Mesodermal cell (in vitro differentiated cells): Measurements from ENCODE around the gene RNF11.

Experiments used
- H3K27ac ChIP-seq: 2 replicates; pipeline ENCODE4 v1.7.0; 2013; ENCODE audit warnings: mild to moderate bottlenecking, low read depth, low read length, moderate library complexity; ENCODE audit not compliant: severe bottlenecking
- H3K36me3 ChIP-seq: 2 replicates; pipeline ENCODE4 v1.7.1; 2013; ENCODE audit warnings: mild to moderate bottlenecking, low read length, moderate library complexity; ENCODE audit not compliant: control insufficient read depth, insufficient read depth
- H3K4me1 ChIP-seq: one replicate; pipeline ENCODE4 v1.7.1; 2013; ENCODE audit warnings: mild to moderate bottlenecking, low read length; ENCODE audit not compliant: insufficient read depth, control insufficient read depth, poor library complexity, severe bottlenecking
- H3K4me3 ChIP-seq: 2 replicates; pipeline ENCODE4 v1.7.0; 2013; ENCODE audit warnings: low read length, control low read depth, mild to moderate bottlenecking; ENCODE audit not compliant: insufficient read depth, poor library complexity, severe bottlenecking; ENCODE audit errors: extremely low read depth
- H3K9me3 ChIP-seq: 2 replicates; pipeline ENCODE4 v1.7.1; 2013; ENCODE audit warnings: mild to moderate bottlenecking, low read length, moderate library complexity; ENCODE audit not compliant: control insufficient read depth
- WGBS, 2 experiments: methylation state at CpG; one replicate each; pipeline ENCODE4 v1.1.5; 2013; ENCODE audit warnings: missing lambda C conversion rate in 2 of 2; ENCODE audit not compliant: insufficient coverage in 2 of 2; 5-methylcytosine and 5-hydroxymethylcytosine counted together

The RNF11 gene

GRCh38 chr1:51303315-51303714 is 67.2 kb downstream of the RNF11 start:
- Histone ChIP-seq H3K27ac (no peak overlapping the region), H3K36me3 (no peaks in the 10 kb centered on the region), H3K4me1 (peaks cover 2% of the 10 kb centered on the region), H3K9me3 (no peaks in the 10 kb centered on the region), H3K4me3 (no peak overlapping the region)
- 92% methylated on average over 2 of the region's 6 CpGs; no CpG with 5 or more reads in 1 of the 2 experiments for WGBS, 2 experiments

GRCh38 chr1:51303751-51304251 is 67.7 kb downstream of the RNF11 start:
- H3K4me3 ChIP-seq = no peak overlapping the region
- H3K27ac ChIP-seq = no peak overlapping the region
- WGBS, 2 experiments = 91 to 93% methylated on average over 6 to 7 of the region's 8 CpGs
- no peaks in the 10 kb centered on the region for H3K9me3 ChIP-seq
- H3K36me3 ChIP-seq = no peaks in the 10 kb centered on the region
- peaks cover 2% of the 10 kb centered on the region for H3K4me1 ChIP-seq

- Histone ChIP-seq H3K4me3 (no peak overlapping the region), H3K4me1 (no peaks in the 10 kb centered on the region), H3K9me3 (no peaks in the 10 kb centered on the region), H3K27ac (no peak overlapping the region), H3K36me3 (no peaks in the 10 kb centered on the region)
- 86% methylated on average over 1 of the region's 1 CpG; no CpG with 5 or more reads in 1 of the 2 experiments for WGBS, 2 experiments
Observed at GRCh38 chr1:51304360-51304759, 68.3 kb downstream of the RNF11 start.

GRCh38 chr1:51305371-51305823 is 69.3 kb downstream of the RNF11 start:
- WGBS, 2 experiments = 78 to 93% methylated on average over 2 to 4 of the region's 4 CpGs
- no peaks in the 10 kb centered on the region for H3K9me3 ChIP-seq
- no peak overlapping the region for H3K27ac ChIP-seq
- no peaks in the 10 kb centered on the region for H3K4me1 ChIP-seq
- no peak overlapping the region for H3K4me3 ChIP-seq
- no peaks in the 10 kb centered on the region for H3K36me3 ChIP-seq

GRCh38 chr1:51306950-51307349 is 70.9 kb downstream of the RNF11 start:
- no peaks in the 10 kb centered on the region for H3K9me3 ChIP-seq
- no peaks in the 10 kb centered on the region for H3K36me3 ChIP-seq
- 86 to 90% methylated on average over 4 to 5 of the region's 5 CpGs for WGBS, 2 experiments
- no peak overlapping the region for H3K27ac ChIP-seq
- H3K4me1 ChIP-seq = no peaks in the 10 kb centered on the region
- no peak overlapping the region for H3K4me3 ChIP-seq

GRCh38 chr1:51308636-51309035 is 72.6 kb downstream of the RNF11 start:
- no peak overlapping the region for H3K4me3 ChIP-seq
- H3K4me1 ChIP-seq = peaks cover under 1% of the 10 kb centered on the region
- H3K9me3 ChIP-seq = no peaks in the 10 kb centered on the region
- 95 to 98% methylated on average over 6 of the region's 6 CpGs for WGBS, 2 experiments
- H3K27ac ChIP-seq = no peak overlapping the region
- H3K36me3 ChIP-seq = no peaks in the 10 kb centered on the region

GRCh38 chr1:51309291-51309690 is 73.2 kb downstream of the RNF11 start:
- WGBS, 2 experiments = 87 to 92% methylated on average over 4 to 5 of the region's 8 CpGs
- no peaks in the 10 kb centered on the region for H3K9me3 ChIP-seq
- no peak overlapping the region for H3K4me3 ChIP-seq
- no peaks in the 10 kb centered on the region for H3K36me3 ChIP-seq
- H3K4me1 ChIP-seq = peaks cover 7% of the 10 kb centered on the region
- no peak overlapping the region for H3K27ac ChIP-seq

GRCh38 chr1:51310871-51311613 is 75.0 kb downstream of the RNF11 start:
- WGBS, 2 experiments = 81 to 92% methylated on average over 10 of the region's 15 CpGs
- Histone ChIP-seq H3K4me1 (peaks cover 10% of the 10 kb centered on the region), H3K9me3 (no peaks in the 10 kb centered on the region), H3K4me3 (no peak overlapping the region), H3K36me3 (no peaks in the 10 kb centered on the region), H3K27ac (no peak overlapping the region)

GRCh38 chr1:51311826-51312225 is 75.8 kb downstream of the RNF11 start:
- H3K9me3 ChIP-seq = no peaks in the 10 kb centered on the region
- no peak overlapping the region for H3K4me3 ChIP-seq
- WGBS, 2 experiments = 90 to 96% methylated on average over 4 of the region's 5 CpGs
- no peaks in the 10 kb centered on the region for H3K36me3 ChIP-seq
- peaks cover 10% of the 10 kb centered on the region for H3K4me1 ChIP-seq
- H3K27ac ChIP-seq = no peak overlapping the region

GRCh38 chr1:51312718-51313117 is 76.6 kb downstream of the RNF11 start:
- WGBS, 2 experiments = 93 to 100% methylated on average over 3 of the region's 4 CpGs
- Histone ChIP-seq H3K27ac (no peak overlapping the region), H3K4me3 (no peak overlapping the region), H3K36me3 (no peaks in the 10 kb centered on the region), H3K4me1 (peaks cover 10% of the 10 kb centered on the region), H3K9me3 (no peaks in the 10 kb centered on the region)

- Histone ChIP-seq H3K36me3 (no peaks in the 10 kb centered on the region), H3K27ac (no peak overlapping the region), H3K9me3 (no peaks in the 10 kb centered on the region), H3K4me3 (no peak overlapping the region), H3K4me1 (peaks cover 14% of the 10 kb centered on the region)
- 84 to 91% methylated on average over 3 to 4 of the region's 5 CpGs for WGBS, 2 experiments
Observed at GRCh38 chr1:51313268-51313852, 77.3 kb downstream of the RNF11 start.
